ENCODE results near the gene MECP2. TPM values are rescaled to one million over a fixed set of nuclear protein-coding genes. Genes with fewer than 3 reads are reported as not detected.
A peak's percentile ranks its signal among the peaks of the same experiment; 100 is the strongest.

The MECP2 gene
- total RNA-seq, 1 donor from 2014 or later = 26.7 TPM

- H3K27ac ChIP-seq = no peak overlapping the region
- Mint-ChIP-seq H3K4me3 (no peak overlapping the region), H3K27ac (peak overlapping the region; percentile 52), H3K27me3 (ENCODE audit: insufficient read depth, low read depth) (peaks cover 7% of the 10 kb centered on the region), H3K36me3 (no peaks in the 10 kb centered on the region), H3K4me1 (peaks cover 10% of the 10 kb centered on the region), H3K9me3 (peaks cover 32% of the 10 kb centered on the region)
- H3K4me2 ChIP-seq = no peak overlapping the region
- no peaks in the 10 kb centered on the region for H3F3A ChIP-seq (ENCODE audit: low read depth)
- H4K20me1 ChIP-seq (ENCODE audit: low read depth) = no peaks in the 10 kb centered on the region
- no peak for DNase-seq (ENCODE audit: low spot score)
- no peak overlapping the region for H3K4me3 ChIP-seq
- H3K36me3 ChIP-seq = no peaks in the 10 kb centered on the region
- peaks cover 3% of the 10 kb centered on the region for H3K9me3 ChIP-seq (ENCODE audit: low read depth)
- no peak overlapping the region for H3K9ac ChIP-seq
- TF ChIP-seq EZH2phosphoT487 (IDR thresholded peaks at IDR 0.05) = no peak
- no peak for TF ChIP-seq EZH2 (IDR thresholded peaks at IDR 0.05)
- no peak for TF ChIP-seq CTCF (IDR thresholded peaks at IDR 0.05)
- H2AFZ ChIP-seq (replicated peaks) = peak overlapping the region; percentile 63
- no peaks in the 10 kb centered on the region for H3K4me1 ChIP-seq
- H3K27me3 ChIP-seq = no peaks in the 10 kb centered on the region
- no peaks in the 10 kb centered on the region for H3K79me2 ChIP-seq (ENCODE audit: low read depth)
These were observed 18.2 kb upstream of the MECP2 start for GRCh38 chrX:154115750-154116149.

GRCh38 chrX:154115071-154115470 lies 17.6 kb upstream of the MECP2 start:
- Histone ChIP-seq H3K4me2 (no peak overlapping the region), H3K4me1 (no peaks in the 10 kb centered on the region), H3F3A (ENCODE audit: low read depth) (no peaks in the 10 kb centered on the region), H3K27ac (no peak overlapping the region), H3K27me3 (no peaks in the 10 kb centered on the region), H4K20me1 (ENCODE audit: low read depth) (no peaks in the 10 kb centered on the region), H2AFZ (replicated peaks) (no peak overlapping the region), H3K9ac (no peak overlapping the region), H3K79me2 (ENCODE audit: low read depth) (no peaks in the 10 kb centered on the region), H3K4me3 (no peak overlapping the region), H3K9me3 (ENCODE audit: low read depth) (peaks cover 1% of the 10 kb centered on the region), H3K36me3 (no peaks in the 10 kb centered on the region)
- H3K27ac Mint-ChIP-seq = no peak overlapping the region
- peaks cover 10% of the 10 kb centered on the region for H3K4me1 Mint-ChIP-seq
- peaks cover 7% of the 10 kb centered on the region for H3K27me3 Mint-ChIP-seq (ENCODE audit: insufficient read depth, low read depth)
- no peak for DNase-seq (ENCODE audit: low spot score)
- H3K4me3 Mint-ChIP-seq = no peak overlapping the region
- TF ChIP-seq CTCF (IDR thresholded peaks at IDR 0.05) (no peak), EZH2 (IDR thresholded peaks at IDR 0.05) (no peak), EZH2phosphoT487 (IDR thresholded peaks at IDR 0.05) (no peak)
- no peaks in the 10 kb centered on the region for H3K36me3 Mint-ChIP-seq
- peaks cover 28% of the 10 kb centered on the region for H3K9me3 Mint-ChIP-seq

GRCh38 chrX:154114652-154115051 lies 17.1 kb upstream of the MECP2 start:
- H3K27me3 Mint-ChIP-seq (ENCODE audit: insufficient read depth, low read depth) = peaks cover 7% of the 10 kb centered on the region

More at GRCh38 chrX:154114652-154115051, 17.1 kb upstream of the MECP2 start:
- Mint-ChIP-seq H3K27ac (no peak overlapping the region), H3K4me3 (no peak overlapping the region), H3K9me3 (peaks cover 29% of the 10 kb centered on the region), H3K4me1 (peaks cover 10% of the 10 kb centered on the region), H3K36me3 (no peaks in the 10 kb centered on the region)
- Histone ChIP-seq H3K79me2 (ENCODE audit: low read depth) (no peaks in the 10 kb centered on the region), H4K20me1 (ENCODE audit: low read depth) (no peaks in the 10 kb centered on the region), H3K9ac (no peak overlapping the region), H3K4me1 (no peaks in the 10 kb centered on the region), H2AFZ (replicated peaks) (no peak overlapping the region), H3K36me3 (no peaks in the 10 kb centered on the region), H3K27ac (no peak overlapping the region), H3K9me3 (ENCODE audit: low read depth) (no peaks in the 10 kb centered on the region), H3F3A (ENCODE audit: low read depth) (no peaks in the 10 kb centered on the region), H3K4me3 (no peak overlapping the region), H3K4me2 (no peak overlapping the region), H3K27me3 (no peaks in the 10 kb centered on the region)
- TF ChIP-seq EZH2phosphoT487 (IDR thresholded peaks at IDR 0.05) (no peak), CTCF (IDR thresholded peaks at IDR 0.05) (no peak), EZH2 (IDR thresholded peaks at IDR 0.05) (no peak)
- DNase-seq (ENCODE audit: low spot score) = no peak

All from neural progenitor cell (in vitro differentiated cells).